CD4-positive, alpha-beta T cell treated with Interleukin-12 subunit alpha and Interleukin-12 subunit beta, for 1 hour (primary cell): ENCODE results near the gene MRGPRF.
A peak's percentile ranks its signal among the peaks of the same experiment; 100 is the strongest.

ENCODE experiments used
- DNase-seq: peaks from one replicate; pipeline ENCODE4 v3.0.0-alpha.2; 2020

The MRGPRF gene

GRCh38 chr11:69050592-69051380 lies 37.7 kb upstream of the MRGPRF start:
- no peak for DNase-seq

- peak; percentile 35 for DNase-seq
Observed at GRCh38 chr11:69049490-69049867, 36.4 kb upstream of the MRGPRF start.

- DNase-seq: peak; percentile 94
Observed at GRCh38 chr11:69048694-69049489, 35.8 kb upstream of the MRGPRF start, which contains the start of gene TPCN2. Gene TPCN2 (plus strand): TSS chr11:69048932. CDS start chr11:69048998, 66 bp downstream.

DNA sequence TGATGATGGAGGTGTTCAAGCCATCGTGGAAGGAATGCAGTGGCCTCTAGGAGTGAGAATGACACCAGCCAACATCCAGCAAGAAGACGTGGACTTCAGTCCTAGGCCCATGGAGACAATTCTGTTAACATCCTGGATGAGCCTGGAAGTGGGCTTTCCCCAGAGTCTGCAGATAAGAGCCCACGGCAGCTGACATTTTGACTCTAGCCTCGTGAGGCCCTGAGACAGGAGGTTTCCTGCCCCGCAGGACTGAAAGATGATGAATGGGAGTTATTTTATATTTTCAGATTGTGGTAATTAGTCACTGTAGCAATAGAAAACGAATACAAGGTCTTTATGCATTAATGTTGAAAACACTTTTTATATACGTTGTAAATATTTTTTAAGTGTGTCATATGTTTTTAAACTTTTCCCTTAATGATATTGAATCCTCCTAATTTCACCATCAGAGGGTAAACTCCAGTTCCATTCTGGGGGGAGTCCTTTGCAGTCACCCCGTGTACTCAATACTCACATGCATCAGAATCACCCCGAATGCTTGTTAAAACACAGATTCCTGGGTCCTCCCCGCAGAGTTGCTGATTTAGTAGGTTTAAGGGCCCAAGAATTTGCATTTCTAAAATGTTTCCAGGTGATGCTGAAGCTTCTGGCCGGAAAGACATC lies 35.1 kb upstream of the MRGPRF start:
- DNase-seq: no peak

DNA sequence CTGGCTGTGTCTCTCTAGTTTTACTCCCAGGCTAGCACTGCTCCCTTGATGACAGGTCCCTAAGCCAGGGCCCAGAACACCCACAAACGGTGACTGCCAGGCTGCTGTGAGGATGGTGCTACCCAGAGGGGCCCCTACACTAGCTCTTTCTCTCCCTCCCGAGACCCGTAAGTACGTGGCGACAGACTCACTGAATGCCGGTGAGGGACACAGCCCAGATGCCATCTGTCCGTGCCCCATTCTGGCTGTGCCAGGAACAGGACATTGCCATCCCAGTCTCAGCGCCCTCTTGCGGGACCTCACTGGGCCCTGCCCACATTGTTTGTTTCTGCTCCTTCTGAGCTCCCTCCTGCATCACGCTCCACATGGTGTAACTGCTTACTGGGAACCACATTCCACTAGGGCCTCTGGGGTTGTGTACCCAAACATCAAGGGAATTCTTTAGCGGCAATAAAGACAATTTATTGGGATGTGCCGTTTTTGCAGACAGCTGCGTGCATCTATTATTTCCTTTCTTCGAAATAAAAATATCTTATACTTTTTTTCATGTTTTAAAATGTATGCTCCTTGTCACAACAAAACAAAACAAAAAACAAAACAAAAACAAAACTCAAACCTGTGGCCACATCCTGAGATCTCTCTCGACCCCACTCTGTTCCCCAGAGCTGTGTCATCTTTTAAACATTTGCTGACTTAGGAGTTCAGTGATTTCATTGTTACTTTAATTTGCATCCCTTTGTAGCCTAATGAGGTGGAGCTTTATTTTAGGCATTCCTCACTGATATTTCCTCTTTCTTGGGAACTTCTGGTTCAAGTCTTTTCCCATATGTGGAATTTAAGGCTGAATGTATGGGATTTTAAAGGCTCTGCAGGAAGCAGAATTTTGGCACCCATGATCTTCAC lies 31.3 kb upstream of the MRGPRF start:
- peak; percentile 13 for DNase-seq

- DNase-seq: no peak
Observed at GRCh38 chr11:69041516-69041915, 28.5 kb upstream of the MRGPRF start.

GRCh38 chr11:69040581-69041260 lies 27.7 kb upstream of the MRGPRF start:
- no peak for DNase-seq

- DNase-seq: no peak
Observed at GRCh38 chr11:69040051-69040450, 27.0 kb upstream of the MRGPRF start.

DNA sequence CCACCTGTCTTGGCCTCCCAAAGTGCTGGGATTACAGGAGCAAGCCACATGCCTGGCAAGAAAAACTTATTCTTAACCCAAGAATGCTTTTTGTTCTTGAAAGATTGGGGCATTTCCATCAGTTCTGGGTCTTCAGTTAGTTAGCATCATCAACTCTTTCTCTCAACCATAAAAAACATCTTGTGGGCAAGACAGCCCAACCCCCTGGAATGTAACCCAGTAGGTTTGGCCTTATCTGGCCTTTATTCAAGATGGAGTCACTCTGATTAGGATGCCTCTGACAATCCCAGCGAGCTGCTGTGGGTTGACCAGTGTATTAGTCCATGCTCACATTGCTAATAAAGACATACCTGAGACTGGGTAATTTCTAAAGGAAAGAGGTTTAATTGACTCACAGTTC lies 26.5 kb upstream of the MRGPRF start:
- no peak for DNase-seq

DNA sequence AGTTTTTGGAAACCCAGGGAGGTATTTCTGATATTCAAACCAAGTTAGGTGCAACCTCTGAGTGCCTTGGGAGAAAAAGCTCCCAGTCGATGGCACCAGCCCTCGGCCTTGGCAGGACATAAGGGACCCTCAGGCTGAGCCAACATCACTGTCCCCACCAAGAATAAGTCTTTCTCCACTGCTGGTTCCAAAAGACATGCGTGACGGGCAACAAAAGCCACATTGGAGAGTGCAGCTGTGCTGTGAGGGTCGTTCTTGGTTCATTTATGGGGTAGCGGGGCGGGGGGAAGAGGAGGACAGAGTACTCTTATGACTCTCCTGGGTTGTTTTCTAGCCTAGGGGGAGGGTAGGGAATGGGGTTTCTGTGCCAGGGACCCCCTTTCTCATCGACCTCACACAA lies 24.5 kb upstream of the MRGPRF start:
- no peak for DNase-seq

DNA sequence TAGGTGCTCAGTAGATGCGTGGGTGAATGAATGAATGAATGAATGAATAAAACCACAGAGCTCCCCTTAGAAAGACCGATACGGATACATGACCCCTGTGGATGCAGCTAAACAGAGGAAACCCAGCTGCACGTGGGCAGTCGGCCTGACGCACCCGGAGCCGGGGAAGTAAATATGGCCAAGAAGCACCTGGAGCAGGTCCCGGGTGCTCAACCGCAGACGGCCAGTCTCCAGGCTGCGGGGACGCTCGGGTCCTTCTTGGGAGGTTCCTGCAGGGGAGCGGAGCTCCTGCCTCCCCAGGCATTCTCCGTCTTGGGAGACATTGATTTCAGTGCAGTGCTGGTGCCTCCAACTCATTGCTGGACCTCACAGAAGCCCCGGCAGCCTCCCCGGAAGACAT lies 24.0 kb upstream of the MRGPRF start:
- DNase-seq: no peak

GRCh38 chr11:69035946-69036340 lies 22.9 kb upstream of the MRGPRF start:
- DNase-seq: no peak

- no peak for DNase-seq
Observed at GRCh38 chr11:69035150-69035945, 22.3 kb upstream of the MRGPRF start.

- no peak for DNase-seq
Observed at GRCh38 chr11:69034123-69034867, 21.2 kb upstream of the MRGPRF start.

DNA sequence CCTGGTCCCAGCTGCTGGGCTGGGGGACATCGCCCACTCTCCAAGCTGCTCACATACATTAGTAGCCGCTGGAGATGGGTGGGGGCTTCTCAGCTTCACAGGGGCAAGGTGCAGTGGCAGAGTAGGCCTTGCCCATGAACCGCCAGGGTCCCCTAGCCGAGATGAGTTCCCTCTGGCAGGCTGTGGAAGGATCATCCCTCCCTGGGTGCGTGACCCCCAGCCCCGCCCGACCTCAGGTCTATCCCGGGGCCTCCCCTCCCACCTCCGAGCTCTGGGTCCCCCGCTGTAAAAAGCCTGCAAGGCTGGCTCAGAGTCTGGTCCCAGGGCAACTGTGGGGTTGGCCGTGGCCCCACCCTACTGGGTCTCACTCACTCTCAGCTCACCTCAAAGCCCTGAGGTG lies 20.4 kb upstream of the MRGPRF start:
- DNase-seq: no peak

DNA sequence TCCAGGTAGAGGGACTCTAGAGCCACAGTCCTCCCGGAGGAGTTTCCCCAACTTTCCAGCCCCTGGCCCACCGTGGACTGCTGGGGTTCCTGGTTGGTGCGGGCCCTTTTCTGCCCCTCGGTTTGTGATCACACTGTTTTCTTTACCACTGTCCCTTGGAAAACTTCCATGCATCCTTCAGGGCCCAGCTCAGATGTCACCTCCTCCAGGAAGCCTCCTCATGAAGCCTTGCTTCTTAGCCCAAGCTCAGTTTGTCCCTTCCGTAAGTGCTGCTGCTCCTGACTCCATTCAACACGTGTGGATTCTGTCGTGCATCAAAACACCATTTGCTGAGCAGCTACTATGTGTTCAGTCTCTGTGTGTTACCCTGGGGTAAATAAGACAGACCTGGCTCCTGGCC lies 19.8 kb upstream of the MRGPRF start:
- no peak for DNase-seq

GRCh38 chr11:69030301-69030700 lies 17.3 kb upstream of the MRGPRF start:
- no peak for DNase-seq

GRCh38 chr11:69027704-69028372 lies 14.8 kb upstream of the MRGPRF start:
- no peak for DNase-seq

GRCh38 chr11:69024509-69024908 lies 11.5 kb upstream of the MRGPRF start:
- DNase-seq: no peak

GRCh38 chr11:69022260-69022659 lies 9.2 kb upstream of the MRGPRF start:
- no peak for DNase-seq
